A549 (cell line): ENCODE results near the gene TOP3B. TPM values are rescaled to one million over a fixed set of nuclear protein-coding genes. Genes with fewer than 3 reads are reported as not detected.

Experiments used
- ATAC-seq, 2 experiments: fragments of 200-7000 bp in 1 of 2; fragments of >200 bp in 1 of 2; cut with Nextera tagmentation in 1 of 2; cut with Tn5 transposase in 1 of 2; 3 replicates each; pipeline versions ENCODE4 v1.8.0 to v1.9.1; 2018 to 2020; ENCODE audit warnings: mild to moderate bottlenecking in 1 of 2, moderate library complexity in 1 of 2
- CTCF ChIA-PET: fragments of 300-600 bp; sonication (Branson Sonifier 250); formaldehyde crosslinking; extraction: SDS; loops from one replicate; lab custom pipeline; 2021; ENCODE audit warnings: antibody characterized with exemption, inconsistent platforms; lab: Yijun Ruan, JAX
- POLR2A ChIA-PET: fragments of 350-600 bp; formaldehyde crosslinking; extraction: SDS; loops from one replicate; lab custom pipeline; 2021; ENCODE audit warnings: antibody characterized with exemption, inconsistent platforms; lab: Yijun Ruan, JAX
- DNase-seq, 2 experiments: peaks; one replicate each; pipeline versions ENCODE4 v3.0.0 to v3.0.0-alpha.2; 2011 to 2016; ENCODE audit warnings: low read depth in 1 of 2, low spot score in 1 of 2
- FAIRE-seq: peaks from 2 replicates; lab custom pipeline; 2011; peaks lifted over from hg19 to GRCh38; lab: Jason Lieb, UNC
- H3K27ac ChIP-seq, 2 experiments: fragments of >200 bp; sonication (Bioruptor Twin); formaldehyde crosslinking; 3 replicates each; pipeline ENCODE4 v1.5.1; 2016 to 2017
- H3K4me1 ChIP-seq: fragments of >200 bp; sonication (Bioruptor Twin); formaldehyde crosslinking; 3 replicates; pipeline ENCODE4 v1.6.1; 2016
- H3K4me2 ChIP-seq: fragments of >200 bp; sonication (Bioruptor Twin); formaldehyde crosslinking; 3 replicates; pipeline ENCODE4 v1.6.1; 2016
- H3K4me3 ChIP-seq: fragments of >200 bp; sonication (Bioruptor Twin); formaldehyde crosslinking; 3 replicates; pipeline ENCODE4 v1.5.1; 2016
- H3K9me3 ChIP-seq: fragments of >200 bp; sonication (Bioruptor Twin); formaldehyde crosslinking; 3 replicates; pipeline ENCODE4 v1.6.1; 2016
- CEBPB ChIP-seq, 2 experiments: fragments of >200 bp in 1 of 2; sonication (Bioruptor Twin) in 1 of 2; formaldehyde crosslinking in 1 of 2; IDR thresholded peaks; 2 replicates each; pipeline ENCODE4 v1.6.1; 2012 to 2016
- FOSB ChIP-seq: fragments of 250-450 bp; sonication (Bioruptor Pico); IDR thresholded peaks from 2 replicates; pipeline ENCODE4 v1.5.0; 2020; ENCODE audit warnings: mild to moderate bottlenecking, moderate library complexity
- HOXB13 ChIP-seq: fragments of 250-450 bp; sonication (Bioruptor Pico); IDR thresholded peaks from 2 replicates; pipeline ENCODE4 v1.5.0; 2020; ENCODE audit warnings: low read depth, mild to moderate bottlenecking, moderate library complexity
- HOXB5 ChIP-seq: fragments of 250-450 bp; sonication (Bioruptor Pico); IDR thresholded peaks from 2 replicates; pipeline ENCODE4 v1.5.0; 2020; ENCODE audit warnings: mild to moderate bottlenecking, moderate library complexity
- JUN ChIP-seq, 2 experiments: fragments of >200 bp; sonication (Bioruptor Twin); formaldehyde crosslinking; IDR thresholded peaks; 2 replicates in 1 of 2; 3 replicates in 1 of 2; pipeline ENCODE4 v1.6.1; 2016 to 2017
- KDM1A ChIP-seq: fragments of 200-600 bp; sonication (generic); IDR thresholded peaks from 2 replicates; pipeline ENCODE4 v1.6.1; 2016; ENCODE audit warnings: low read depth, mild to moderate bottlenecking
- MYC ChIP-seq: IDR thresholded peaks from 2 replicates; pipeline ENCODE4 v1.6.1; 2012; ENCODE audit warnings: mild to moderate bottlenecking, inconsistent platforms, low read length, improper control_type of control experiment, borderline replicate concordance
- PHF8 ChIP-seq: fragments of 200-600 bp; sonication (generic); IDR thresholded peaks from 2 replicates; pipeline ENCODE4 v1.6.1; 2016; ENCODE audit warnings: low read depth, mild to moderate bottlenecking, antibody characterized with exemption, moderate library complexity, borderline replicate concordance
- POLR2A ChIP-seq: IDR thresholded peaks from 2 replicates; pipeline ENCODE4 v1.6.1; 2012; ENCODE audit warnings: mild to moderate bottlenecking, low read length
- RAD21 ChIP-seq, 2 experiments: fragments of >200 bp in 1 of 2; sonication (Bioruptor Twin) in 1 of 2; formaldehyde crosslinking in 1 of 2; IDR thresholded peaks in 1 of 2; conservative IDR thresholded peaks in 1 of 2; 2 replicates in 1 of 2; 3 replicates in 1 of 2; pipeline ENCODE4 v1.6.1; 2012 to 2018; ENCODE audit warnings: inconsistent platforms in 1 of 2
- RCOR1 ChIP-seq: fragments of 150-350 bp; IDR thresholded peaks from 2 replicates; pipeline ENCODE4 v1.6.1; 2014; ENCODE audit warnings: antibody characterized with exemption, low read length, low read depth
- SMC3 ChIP-seq: fragments of >200 bp; sonication (Bioruptor Twin); formaldehyde crosslinking; IDR thresholded peaks from 3 replicates; pipeline ENCODE4 v1.6.1; 2018; ENCODE audit warnings: inconsistent platforms
- ZC3H11A ChIP-seq: fragments of 450-650 bp; IDR thresholded peaks from 2 replicates; pipeline ENCODE4 v1.6.1; 2014; ENCODE audit warnings: antibody characterized with exemption, mild to moderate bottlenecking
- ZFP36 ChIP-seq: fragments of 450-650 bp; IDR thresholded peaks from 2 replicates; pipeline ENCODE4 v1.6.1; 2014; ENCODE audit warnings: borderline replicate concordance; ENCODE audit not compliant: partially characterized antibody
- ZNF302 ChIP-seq: fragments of 250-450 bp; sonication (Bioruptor Pico); IDR thresholded peaks from 2 replicates; pipeline ENCODE4 v1.9.0; 2021; ENCODE audit warnings: inconsistent platforms, mild to moderate bottlenecking, moderate library complexity
- ZSCAN20 ChIP-seq: fragments of 250-450 bp; sonication (Bioruptor Pico); IDR thresholded peaks from 2 replicates; pipeline ENCODE4 v1.8.0; 2022; ENCODE audit warnings: mild to moderate bottlenecking, moderate library complexity
- WGBS: methylation state at CpG from one replicate; pipeline ENCODE4 v1.1.6; 2017; ENCODE audit errors: missing lambda C conversion rate; 5-methylcytosine and 5-hydroxymethylcytosine counted together
- polyA plus RNA-seq, 4 experiments: library from polyadenylated mRNA; depleted of rRNA in 3 of 4; stranded (reverse); fragments of >200 nt; fragmentation: RNase III in 1 of 4; extraction: RNeasy Plus Mini Kit Qiagen cat#74134 plus additional on column Dnase treatment in 1 of 4; gene quantifications; 2 replicates in 3 of 4; 3 replicates in 1 of 4; pipeline ENCODE4 v1.2.3, GENCODE V29; 2011 to 2017
- TF ChIP-seq, protein P1 (sequence below): fragments of 250-450 bp; sonication (Bioruptor Pico); IDR thresholded peaks from 2 replicates; pipeline ENCODE4 v1.5.0; 2021; ENCODE audit warnings: mild to moderate bottlenecking, moderate library complexity, borderline replicate concordance
- TF ChIP-seq, protein P2 (sequence below): IDR thresholded peaks from 2 replicates; pipeline ENCODE4 v1.6.1; 2012
- TF ChIP-seq, protein P3 (sequence below): IDR thresholded peaks from 2 replicates; pipeline ENCODE4 v1.6.1; 2012; ENCODE audit warnings: low read depth, borderline replicate concordance
- TF ChIP-seq, protein P4 (sequence below): fragments of >200 bp; sonication (Bioruptor Twin); formaldehyde crosslinking; IDR thresholded peaks from 3 replicates; pipeline ENCODE4 v1.6.1; 2016
- TF ChIP-seq, protein P5 (sequence below): fragments of >200 bp; sonication (Bioruptor Twin); formaldehyde crosslinking; IDR thresholded peaks from 3 replicates; pipeline ENCODE4 v1.5.1; 2016
- TF ChIP-seq, protein P6 (sequence below): fragments of 200-600 bp; sonication (generic); IDR thresholded peaks from 2 replicates; pipeline ENCODE4 v1.6.1; 2016; ENCODE audit warnings: antibody characterized with exemption, mild to moderate bottlenecking, moderate library complexity

TOP3B gene
- polyA plus RNA-seq, 2 of the 4 experiments (the other 2 are of a cell fraction), result 11.5 to 19.8 TPM

DNA sequence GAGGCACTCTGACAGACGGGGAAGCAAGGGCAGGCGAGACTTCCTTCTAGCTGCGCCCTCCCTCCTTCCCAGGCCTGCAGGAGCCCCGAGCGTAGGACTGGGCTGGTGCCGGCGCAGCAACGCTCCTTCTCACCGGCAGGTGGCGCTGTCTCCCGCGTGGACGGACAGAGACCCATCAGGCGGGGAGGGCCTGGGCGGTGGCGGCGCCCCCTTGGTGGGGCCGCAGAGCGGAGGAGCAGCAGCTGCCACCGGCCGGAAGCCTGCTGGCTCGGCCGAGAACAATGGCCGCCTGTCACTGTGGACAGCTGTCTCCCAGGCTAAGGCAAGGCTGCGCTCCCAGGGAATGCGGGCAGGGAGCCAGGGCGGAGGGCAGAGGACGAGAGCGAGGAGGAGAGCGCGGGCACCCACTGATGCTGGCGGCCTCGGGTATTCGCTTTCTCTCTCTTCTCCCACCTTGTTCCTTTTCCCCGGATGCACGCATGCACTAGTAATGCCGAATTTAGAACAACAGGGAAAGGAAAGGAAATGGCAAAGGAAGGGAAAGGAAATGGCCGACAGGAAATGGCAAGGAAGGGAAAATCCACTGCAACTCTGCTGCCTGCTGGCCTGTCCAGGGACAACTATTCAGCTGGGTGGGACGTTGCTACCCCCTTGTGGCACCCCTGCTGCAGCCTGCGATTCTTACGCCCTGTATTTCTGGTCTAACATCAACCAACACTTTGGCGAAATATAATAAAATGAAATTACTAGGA, 44.3 kb downstream of the TOP3B start:
- TF ChIP-seq SMC3, result peak; percentile 43; the same call in 2 of the 3 replicates
- TF ChIP-seq, protein P1, sequence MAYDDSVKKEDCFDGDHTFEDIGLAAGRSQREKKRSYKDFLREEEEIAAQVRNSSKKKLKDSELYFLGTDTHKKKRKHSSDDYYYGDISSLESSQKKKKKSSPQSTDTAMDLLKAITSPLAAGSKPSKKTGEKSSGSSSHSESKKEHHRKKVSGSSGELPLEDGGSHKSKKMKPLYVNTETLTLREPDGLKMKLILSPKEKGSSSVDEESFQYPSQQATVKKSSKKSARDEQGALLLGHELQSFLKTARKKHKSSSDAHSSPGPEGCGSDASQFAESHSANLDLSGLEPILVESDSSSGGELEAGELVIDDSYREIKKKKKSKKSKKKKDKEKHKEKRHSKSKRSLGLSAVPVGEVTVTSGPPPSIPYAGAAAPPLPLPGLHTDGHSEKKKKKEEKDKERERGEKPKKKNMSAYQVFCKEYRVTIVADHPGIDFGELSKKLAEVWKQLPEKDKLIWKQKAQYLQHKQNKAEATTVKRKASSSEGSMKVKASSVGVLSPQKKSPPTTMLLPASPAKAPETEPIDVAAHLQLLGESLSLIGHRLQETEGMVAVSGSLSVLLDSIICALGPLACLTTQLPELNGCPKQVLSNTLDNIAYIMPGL, result peak; percentile 77; the same call in 1 of the 2 replicates
- TF ChIP-seq POLR2A, result peak; percentile 38
- peak; percentile 49; the same call in 1 of the 2 replicates for TF ChIP-seq PHF8
- TF ChIP-seq CEBPB (IDR thresholded peaks at IDR 0.05), result peak in 1 of 2 experiments; percentile 44; a peak in 1 of 4 replicates
- peak; percentile 61 to 76 for TF ChIP-seq RAD21 (conservative IDR thresholded peaks at IDR 0.05 in 1 of 2, IDR thresholded peaks at IDR 0.05 in 1 of 2)
- TF ChIP-seq HOXB5 (CRISPR knock-in tag), result 0 out of 2 replicates have a peak, but pooled peaks have one; percentile 17
- TF ChIP-seq, protein P2, sequence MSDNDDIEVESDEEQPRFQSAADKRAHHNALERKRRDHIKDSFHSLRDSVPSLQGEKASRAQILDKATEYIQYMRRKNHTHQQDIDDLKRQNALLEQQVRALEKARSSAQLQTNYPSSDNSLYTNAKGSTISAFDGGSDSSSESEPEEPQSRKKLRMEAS, result peak; percentile 75
- TF ChIP-seq ZSCAN20 (CRISPR knock-in tag), result no peak
- peak in 1 of 2 experiments; percentile 31; a peak in 1 of 5 replicates for TF ChIP-seq JUN (IDR thresholded peaks at IDR 0.05)
- no peak for TF ChIP-seq ZFP36
- TF ChIP-seq, protein P3, sequence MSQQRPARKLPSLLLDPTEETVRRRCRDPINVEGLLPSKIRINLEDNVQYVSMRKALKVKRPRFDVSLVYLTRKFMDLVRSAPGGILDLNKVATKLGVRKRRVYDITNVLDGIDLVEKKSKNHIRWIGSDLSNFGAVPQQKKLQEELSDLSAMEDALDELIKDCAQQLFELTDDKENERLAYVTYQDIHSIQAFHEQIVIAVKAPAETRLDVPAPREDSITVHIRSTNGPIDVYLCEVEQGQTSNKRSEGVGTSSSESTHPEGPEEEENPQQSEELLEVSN, result peak; percentile 36; the same call in 1 of the 2 replicates
- TF ChIP-seq, protein P4, sequence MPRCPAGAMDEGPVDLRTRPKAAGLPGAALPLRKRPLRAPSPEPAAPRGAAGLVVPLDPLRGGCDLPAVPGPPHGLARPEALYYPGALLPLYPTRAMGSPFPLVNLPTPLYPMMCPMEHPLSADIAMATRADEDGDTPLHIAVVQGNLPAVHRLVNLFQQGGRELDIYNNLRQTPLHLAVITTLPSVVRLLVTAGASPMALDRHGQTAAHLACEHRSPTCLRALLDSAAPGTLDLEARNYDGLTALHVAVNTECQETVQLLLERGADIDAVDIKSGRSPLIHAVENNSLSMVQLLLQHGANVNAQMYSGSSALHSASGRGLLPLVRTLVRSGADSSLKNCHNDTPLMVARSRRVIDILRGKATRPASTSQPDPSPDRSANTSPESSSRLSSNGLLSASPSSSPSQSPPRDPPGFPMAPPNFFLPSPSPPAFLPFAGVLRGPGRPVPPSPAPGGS, result no peak
- TF ChIP-seq, protein P5, sequence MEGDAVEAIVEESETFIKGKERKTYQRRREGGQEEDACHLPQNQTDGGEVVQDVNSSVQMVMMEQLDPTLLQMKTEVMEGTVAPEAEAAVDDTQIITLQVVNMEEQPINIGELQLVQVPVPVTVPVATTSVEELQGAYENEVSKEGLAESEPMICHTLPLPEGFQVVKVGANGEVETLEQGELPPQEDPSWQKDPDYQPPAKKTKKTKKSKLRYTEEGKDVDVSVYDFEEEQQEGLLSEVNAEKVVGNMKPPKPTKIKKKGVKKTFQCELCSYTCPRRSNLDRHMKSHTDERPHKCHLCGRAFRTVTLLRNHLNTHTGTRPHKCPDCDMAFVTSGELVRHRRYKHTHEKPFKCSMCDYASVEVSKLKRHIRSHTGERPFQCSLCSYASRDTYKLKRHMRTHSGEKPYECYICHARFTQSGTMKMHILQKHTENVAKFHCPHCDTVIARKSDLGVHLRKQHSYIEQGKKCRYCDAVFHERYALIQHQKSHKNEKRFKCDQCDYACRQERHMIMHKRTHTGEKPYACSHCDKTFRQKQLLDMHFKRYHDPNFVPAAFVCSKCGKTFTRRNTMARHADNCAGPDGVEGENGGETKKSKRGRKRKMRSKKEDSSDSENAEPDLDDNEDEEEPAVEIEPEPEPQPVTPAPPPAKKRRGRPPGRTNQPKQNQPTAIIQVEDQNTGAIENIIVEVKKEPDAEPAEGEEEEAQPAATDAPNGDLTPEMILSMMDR, result peak; percentile 69
- TF ChIP-seq ZNF302 (CRISPR knock-in tag), result no peak
- TF ChIP-seq MYC, result peak; percentile 63; the same call in 1 of the 2 replicates
- TF ChIP-seq FOSB (CRISPR knock-in tag), result no peak
- H3K9me3 ChIP-seq, result no peaks in the 10 kb centered on the region
- ATAC-seq, result peak; percentile 89 to 96
- H3K4me3 ChIP-seq, result peak overlapping the region; percentile 77
- DNase-seq, result peak; percentile 70 to 85
- WGBS, result 2% methylated on average over 24 of the region's 42 CpGs
- no peak for FAIRE-seq
- H3K4me1 ChIP-seq, result peaks cover 27% of the 10 kb centered on the region
- peak overlapping the region; percentile 98 to 100 for H3K27ac ChIP-seq
- POLR2A ChIA-PET, result interaction anchor here (0.6 to 1.3 kb wide), 4 partner anchors 71 to 1067 kb away, joined by 3 to 4 read pairs (median 4); partner anchors contain the start of gene MAPK1
- CTCF ChIA-PET, result interaction anchor here (0.5 to 6.5 kb wide), 48 partner anchors 10 to 234 kb away, joined by 3 to 65 read pairs (median 4); partner anchors contain the start of genes PPM1F and TOP3B
- peak overlapping the region; percentile 85 for H3K4me2 ChIP-seq

DNA sequence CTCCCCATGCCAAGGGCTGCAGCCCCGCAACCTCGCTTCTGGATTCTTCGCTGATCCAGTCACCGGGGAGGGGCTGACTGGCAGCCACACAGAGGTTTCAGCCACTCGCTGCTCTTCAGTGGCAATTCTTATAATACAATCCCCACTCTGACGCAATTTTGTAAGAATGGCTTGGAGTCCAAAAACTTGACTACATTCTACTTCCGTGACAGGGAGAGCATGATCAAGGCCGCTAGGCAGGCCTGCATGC, 44.8 kb downstream of the TOP3B start:
- no peak for FAIRE-seq
- DNase-seq, result no peak
- H3K4me3 ChIP-seq, result peak overlapping the region; percentile 77
- H3K4me1 ChIP-seq, result peaks cover 24% of the 10 kb centered on the region
- peak overlapping the region; percentile 98 to 100 for H3K27ac ChIP-seq
- ATAC-seq, result peak; percentile 10 to 16; a peak in 3 of 6 replicates
- ChIA-PET CTCF (interaction anchor here (0.6 to 6.5 kb wide), 37 partner anchors 10 to 232 kb away, joined by 3 to 65 read pairs (median 4); partner anchors contain the start of genes PPM1F and TOP3B), POLR2A (interaction anchor here (0.8 kb wide), 1 partner anchor 202 kb away, joined by 3 read pairs; no protein-coding TSS in a partner anchor)
- H3K4me2 ChIP-seq, result peak overlapping the region; percentile 85
- 33% methylated on average over 7 of the region's 8 CpGs for WGBS
- TF ChIP-seq HOXB13 (CRISPR knock-in tag), result no peak
- no peak for TF ChIP-seq RCOR1
- TF ChIP-seq KDM1A, result no peak
- TF ChIP-seq ZC3H11A, result no peak
- TF ChIP-seq, protein P6, sequence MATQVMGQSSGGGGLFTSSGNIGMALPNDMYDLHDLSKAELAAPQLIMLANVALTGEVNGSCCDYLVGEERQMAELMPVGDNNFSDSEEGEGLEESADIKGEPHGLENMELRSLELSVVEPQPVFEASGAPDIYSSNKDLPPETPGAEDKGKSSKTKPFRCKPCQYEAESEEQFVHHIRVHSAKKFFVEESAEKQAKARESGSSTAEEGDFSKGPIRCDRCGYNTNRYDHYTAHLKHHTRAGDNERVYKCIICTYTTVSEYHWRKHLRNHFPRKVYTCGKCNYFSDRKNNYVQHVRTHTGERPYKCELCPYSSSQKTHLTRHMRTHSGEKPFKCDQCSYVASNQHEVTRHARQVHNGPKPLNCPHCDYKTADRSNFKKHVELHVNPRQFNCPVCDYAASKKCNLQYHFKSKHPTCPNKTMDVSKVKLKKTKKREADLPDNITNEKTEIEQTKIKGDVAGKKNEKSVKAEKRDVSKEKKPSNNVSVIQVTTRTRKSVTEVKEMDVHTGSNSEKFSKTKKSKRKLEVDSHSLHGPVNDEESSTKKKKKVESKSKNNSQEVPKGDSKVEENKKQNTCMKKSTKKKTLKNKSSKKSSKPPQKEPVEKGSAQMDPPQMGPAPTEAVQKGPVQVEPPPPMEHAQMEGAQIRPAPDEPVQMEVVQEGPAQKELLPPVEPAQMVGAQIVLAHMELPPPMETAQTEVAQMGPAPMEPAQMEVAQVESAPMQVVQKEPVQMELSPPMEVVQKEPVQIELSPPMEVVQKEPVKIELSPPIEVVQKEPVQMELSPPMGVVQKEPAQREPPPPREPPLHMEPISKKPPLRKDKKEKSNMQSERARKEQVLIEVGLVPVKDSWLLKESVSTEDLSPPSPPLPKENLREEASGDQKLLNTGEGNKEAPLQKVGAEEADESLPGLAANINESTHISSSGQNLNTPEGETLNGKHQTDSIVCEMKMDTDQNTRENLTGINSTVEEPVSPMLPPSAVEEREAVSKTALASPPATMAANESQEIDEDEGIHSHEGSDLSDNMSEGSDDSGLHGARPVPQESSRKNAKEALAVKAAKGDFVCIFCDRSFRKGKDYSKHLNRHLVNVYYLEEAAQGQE, result no peak
- H3K9me3 ChIP-seq, result no peaks in the 10 kb centered on the region
